ENCODE results near the gene SNX1.

SNX1 gene

GRCh38 chr15:64180235-64180824 is 84.5 kb downstream of the SNX1 start:
- no peak for DNase-seq

GRCh38 chr15:64182859-64183370 is 87.1 kb downstream of the SNX1 start:
- DNase-seq, result no peak

- no peak for DNase-seq
Observed at GRCh38 chr15:64185146-64185911, 89.5 kb downstream of the SNX1 start.

GRCh38 chr15:64187396-64188191 is 91.8 kb downstream of the SNX1 start:
- DNase-seq, result no peak
